ENCODE results near the gene SRC. TPM values are rescaled to one million over a fixed set of nuclear protein-coding genes. Genes with fewer than 3 reads are reported as not detected.

The SRC gene
- polyA plus RNA-seq, 1 donor (not counting 4 experiments of a cell fraction or from before 2014, with no cell fraction given), result 22.8 TPM

DNA sequence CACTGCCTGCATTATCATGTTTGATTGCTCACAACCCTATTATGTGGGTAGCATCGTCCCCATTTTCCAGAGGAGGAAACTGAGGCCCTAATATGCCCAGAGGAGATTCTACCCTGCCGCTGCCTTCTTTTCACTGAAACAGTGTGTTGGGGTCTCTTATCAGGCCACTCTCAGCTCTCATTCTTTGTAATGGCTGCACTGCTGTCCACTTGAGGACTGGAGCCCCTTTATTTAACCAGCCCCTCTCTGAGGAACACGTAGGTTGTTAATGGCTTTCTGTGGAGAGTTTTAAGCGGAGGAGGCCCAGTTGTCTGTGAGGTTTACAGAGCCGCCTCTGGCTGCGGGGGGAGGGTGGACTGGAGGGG, 32.5 kb downstream of the SRC start:
- no peak overlapping the region for H3K27ac ChIP-seq (ENCODE audit: control insufficient read depth, insufficient read depth, low read length)
- peaks cover 5 to 21% of the 10 kb centered on the region in 2 experiments for H3K36me3 ChIP-seq (ENCODE audit: control insufficient read depth in 2 of 2, extremely low read depth in 1 of 2, insufficient read depth in 2 of 2, low read length in 2 of 2)
- DNase-seq (ENCODE audit: low read depth, low spot score), result no peak
- H3K79me2 ChIP-seq (ENCODE audit: control insufficient read depth, insufficient read depth, low read length), result peaks cover 30% of the 10 kb centered on the region
- dilution Hi-C loops (cut with MboI; ENCODE audit: extremely low pct_ligation_motif_present, low sequenced_read_pairs), result no loop called here
- no peaks in the 10 kb centered on the region for H3K27me3 ChIP-seq (ENCODE audit: control insufficient read depth, extremely low read depth, insufficient read depth, low read length)
- H3K4me3 ChIP-seq (ENCODE audit: control insufficient read depth in 2 of 3, extremely low read depth in 1 of 3, insufficient read depth in 2 of 3, low read depth in 1 of 3, low read length in 3 of 3), result no peak overlapping the region
- no peaks in the 10 kb centered on the region for H3K9me1 ChIP-seq (ENCODE audit: control insufficient read depth, extremely low read depth, insufficient read depth, low read length)
- no peak overlapping the region for H3K9ac ChIP-seq (ENCODE audit: control insufficient read depth, extremely low read depth, insufficient read depth, low read length)
- peaks cover 2% of the 10 kb centered on the region for H3K4me1 ChIP-seq (ENCODE audit: control insufficient read depth, extremely low read depth, insufficient read depth, low read length)
- no peak for TF ChIP-seq EZH2 (IDR thresholded peaks at IDR 0.05; ENCODE audit: low read length)
- TF ChIP-seq, protein P1, sequence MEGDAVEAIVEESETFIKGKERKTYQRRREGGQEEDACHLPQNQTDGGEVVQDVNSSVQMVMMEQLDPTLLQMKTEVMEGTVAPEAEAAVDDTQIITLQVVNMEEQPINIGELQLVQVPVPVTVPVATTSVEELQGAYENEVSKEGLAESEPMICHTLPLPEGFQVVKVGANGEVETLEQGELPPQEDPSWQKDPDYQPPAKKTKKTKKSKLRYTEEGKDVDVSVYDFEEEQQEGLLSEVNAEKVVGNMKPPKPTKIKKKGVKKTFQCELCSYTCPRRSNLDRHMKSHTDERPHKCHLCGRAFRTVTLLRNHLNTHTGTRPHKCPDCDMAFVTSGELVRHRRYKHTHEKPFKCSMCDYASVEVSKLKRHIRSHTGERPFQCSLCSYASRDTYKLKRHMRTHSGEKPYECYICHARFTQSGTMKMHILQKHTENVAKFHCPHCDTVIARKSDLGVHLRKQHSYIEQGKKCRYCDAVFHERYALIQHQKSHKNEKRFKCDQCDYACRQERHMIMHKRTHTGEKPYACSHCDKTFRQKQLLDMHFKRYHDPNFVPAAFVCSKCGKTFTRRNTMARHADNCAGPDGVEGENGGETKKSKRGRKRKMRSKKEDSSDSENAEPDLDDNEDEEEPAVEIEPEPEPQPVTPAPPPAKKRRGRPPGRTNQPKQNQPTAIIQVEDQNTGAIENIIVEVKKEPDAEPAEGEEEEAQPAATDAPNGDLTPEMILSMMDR (optimal IDR thresholded peaks at IDR 0.05 in 1 of 3, IDR thresholded peaks at IDR 0.05 in 1 of 3, conservative IDR thresholded peaks at IDR 0.05 in 1 of 3; ENCODE audit: extremely low read depth in 1 of 3, insufficient read depth in 2 of 3, low read length in 3 of 3), result no peak
- no peaks in the 10 kb centered on the region for H3K9me3 ChIP-seq (ENCODE audit: control insufficient read depth, low read depth, low read length)
- no peak for FAIRE-seq
- H4K20me1 ChIP-seq (ENCODE audit: control insufficient read depth, extremely low read depth, insufficient read depth, low read length), result no peaks in the 10 kb centered on the region
- no peak overlapping the region for H3K4me2 ChIP-seq (ENCODE audit: control insufficient read depth, extremely low read depth, insufficient read depth, low read depth, low read length)
- no peak overlapping the region for H2AFZ ChIP-seq (ENCODE audit: control insufficient read depth, low read length)

DNA sequence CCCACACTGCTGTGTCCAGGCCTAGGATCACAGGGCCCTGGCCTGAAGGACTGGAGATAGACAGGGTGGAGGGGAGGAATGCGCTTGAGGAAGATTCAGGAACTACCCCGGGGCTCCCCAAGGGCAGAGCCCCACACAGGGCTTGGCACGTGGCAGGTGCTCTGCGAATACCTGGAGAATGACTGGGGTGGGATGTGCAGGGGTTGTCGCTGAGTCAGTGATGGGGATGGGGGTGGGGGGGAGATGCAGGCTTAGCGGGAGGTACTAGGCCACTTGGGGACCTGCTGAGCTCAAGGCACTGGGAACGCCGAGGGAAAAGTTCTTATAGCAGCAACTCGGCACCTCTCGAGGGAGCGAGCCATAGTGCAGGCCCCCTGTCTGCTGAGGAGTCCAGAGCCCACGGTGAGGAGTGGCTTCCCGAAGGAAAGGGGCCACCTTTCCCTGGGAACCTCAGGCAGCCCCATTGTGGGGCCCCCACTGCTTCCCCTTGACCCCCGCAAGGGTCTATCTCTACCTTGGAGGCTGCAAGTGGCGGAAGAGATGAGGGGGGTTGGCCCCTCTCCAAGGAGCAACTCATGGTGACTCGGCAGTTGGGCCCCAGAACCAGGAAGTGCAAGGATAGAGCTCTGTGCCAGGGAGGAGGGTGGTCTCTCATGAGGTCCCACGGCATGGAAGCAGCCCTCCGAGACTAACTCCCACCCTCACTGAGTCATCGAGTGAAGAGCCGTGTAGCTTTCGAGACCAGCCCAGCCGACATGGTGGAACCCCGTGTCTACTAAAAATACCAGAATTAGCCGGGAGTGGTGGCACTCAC, 33.1 kb downstream of the SRC start:
- dilution Hi-C loops (cut with MboI; ENCODE audit: extremely low pct_ligation_motif_present, low sequenced_read_pairs), result no loop called here
- peaks cover 5 to 22% of the 10 kb centered on the region in 2 experiments for H3K36me3 ChIP-seq (ENCODE audit: control insufficient read depth in 2 of 2, extremely low read depth in 1 of 2, insufficient read depth in 2 of 2, low read length in 2 of 2)
- H3K9me3 ChIP-seq (ENCODE audit: control insufficient read depth, low read depth, low read length), result no peaks in the 10 kb centered on the region
- H3K4me1 ChIP-seq (ENCODE audit: control insufficient read depth, extremely low read depth, insufficient read depth, low read length), result peaks cover 4% of the 10 kb centered on the region
- H3K79me2 ChIP-seq (ENCODE audit: control insufficient read depth, insufficient read depth, low read length), result peaks cover 27% of the 10 kb centered on the region
- H2AFZ ChIP-seq (ENCODE audit: control insufficient read depth, low read length), result no peak overlapping the region
- no peak for DNase-seq (ENCODE audit: low read depth, low spot score)
- H3K27ac ChIP-seq (ENCODE audit: control insufficient read depth, insufficient read depth, low read length), result no peak overlapping the region
- H3K4me3 ChIP-seq (ENCODE audit: control insufficient read depth in 2 of 3, extremely low read depth in 1 of 3, insufficient read depth in 2 of 3, low read depth in 1 of 3, low read length in 3 of 3), result no peak overlapping the region
- no peak for FAIRE-seq
- H3K27me3 ChIP-seq (ENCODE audit: control insufficient read depth, extremely low read depth, insufficient read depth, low read length), result no peaks in the 10 kb centered on the region
- no peak overlapping the region for H3K9ac ChIP-seq (ENCODE audit: control insufficient read depth, extremely low read depth, insufficient read depth, low read length)
- no peak for TF ChIP-seq EZH2 (IDR thresholded peaks at IDR 0.05; ENCODE audit: low read length)
- TF ChIP-seq, protein P1 (optimal IDR thresholded peaks at IDR 0.05 in 1 of 3, IDR thresholded peaks at IDR 0.05 in 1 of 3, conservative IDR thresholded peaks at IDR 0.05 in 1 of 3; ENCODE audit: extremely low read depth in 1 of 3, insufficient read depth in 2 of 3, low read length in 3 of 3), result no peak
- no peak overlapping the region for H3K4me2 ChIP-seq (ENCODE audit: control insufficient read depth, extremely low read depth, insufficient read depth, low read depth, low read length)
- H3K9me1 ChIP-seq (ENCODE audit: control insufficient read depth, extremely low read depth, insufficient read depth, low read length), result no peaks in the 10 kb centered on the region
- H4K20me1 ChIP-seq (ENCODE audit: control insufficient read depth, extremely low read depth, insufficient read depth, low read length), result no peaks in the 10 kb centered on the region
